Omental fat pad (tissue), 4 donors: ENCODE data around the gene CTTNBP2. TPM values are rescaled to one million over a fixed set of nuclear protein-coding genes. Genes with fewer than 3 reads are reported as not detected.

Source experiments
- ATAC-seq: fragments of 150-250 bp; one replicate; pipeline ENCODE4 v1.9.1; 2016; ENCODE audit warnings: mild to moderate bottlenecking, moderate library complexity; ENCODE audit not compliant: low FRiP score
- DNase-seq: peaks from one replicate; pipeline ENCODE4 v3.0.0-alpha.2; 2019; ENCODE audit warnings: low spot score
- CTCF ChIP-seq, 3 donors: fragments of 450-650 bp; IDR thresholded peaks; one replicate each; pipeline ENCODE4 v1.5.1; 2016 to 2017; ENCODE audit warnings: antibody characterized with exemption in 3 of 3, mild to moderate bottlenecking in 3 of 3, moderate library complexity in 2 of 3
- total RNA-seq, 4 donors: library from RNA; depleted of rRNA; stranded (reverse); fragments of >200 nt; gene quantifications; one replicate each; pipeline ENCODE4 v1.1.0, GENCODE V29; 2016

Gene CTTNBP2
- total RNA-seq, 4 donors from 2014 or later, result 4.7 to 15.1 (median 13.0) TPM

GRCh38 chr7:117902314-117902889, 29.2 kb upstream of the CTTNBP2 start:
- TF ChIP-seq CTCF (IDR thresholded peaks at IDR 0.05), result no peak
- ATAC-seq, result no peak
- no peak for DNase-seq

GRCh38 chr7:117901089-117901797, 28.0 kb upstream of the CTTNBP2 start:
- no peak for TF ChIP-seq CTCF (IDR thresholded peaks at IDR 0.05)
- no peak for DNase-seq
- no peak for ATAC-seq

GRCh38 chr7:117896339-117896738, 23.1 kb upstream of the CTTNBP2 start:
- TF ChIP-seq CTCF (IDR thresholded peaks at IDR 0.05), result no peak
- DNase-seq, result no peak
- no peak for ATAC-seq

GRCh38 chr7:117895276-117895675, 22.0 kb upstream of the CTTNBP2 start:
- DNase-seq (no peak), ATAC-seq (no peak)
- no peak for TF ChIP-seq CTCF (IDR thresholded peaks at IDR 0.05)

GRCh38 chr7:117894037-117894436, 20.8 kb upstream of the CTTNBP2 start:
- DNase-seq (no peak), ATAC-seq (no peak)
- TF ChIP-seq CTCF (IDR thresholded peaks at IDR 0.05), result no peak

- no peak for ATAC-seq
- DNase-seq, result no peak
- no peak for TF ChIP-seq CTCF (IDR thresholded peaks at IDR 0.05)
Observed at GRCh38 chr7:117892821-117893220, 19.6 kb upstream of the CTTNBP2 start.

GRCh38 chr7:117889611-117890010, 16.4 kb upstream of the CTTNBP2 start:
- no peak for DNase-seq
- ATAC-seq, result no peak

More at GRCh38 chr7:117889611-117890010, 16.4 kb upstream of the CTTNBP2 start:
- no peak for TF ChIP-seq CTCF (IDR thresholded peaks at IDR 0.05)
